Large intestine (tissue), 3 donors: Measurements from ENCODE around the gene LMTK2. TPM values are rescaled to one million over a fixed set of nuclear protein-coding genes. Genes with fewer than 3 reads are reported as not detected.

Experiments used
- DNase-seq, 2 donors: peaks; one replicate each; pipeline versions ENCODE4 v3.0.0 to v3.0.0-alpha.2; 2013
- H3K27ac ChIP-seq: one replicate; pipeline ENCODE4 v1.5.1; 2013; ENCODE audit warnings: low read length
- H3K27me3 ChIP-seq: 2 replicates; pipeline ENCODE4 v1.6.1; 2013; ENCODE audit warnings: low read length; ENCODE audit not compliant: control insufficient read depth, insufficient read depth
- H3K36me3 ChIP-seq: 2 replicates; pipeline ENCODE4 v1.6.1; 2013; ENCODE audit warnings: low read length; ENCODE audit not compliant: control insufficient read depth, insufficient read depth
- H3K4me1 ChIP-seq: one replicate; pipeline ENCODE4 v1.6.1; 2013; ENCODE audit warnings: low read length; ENCODE audit not compliant: control insufficient read depth, insufficient read depth
- H3K4me3 ChIP-seq: one replicate; pipeline ENCODE4 v1.5.1; 2013; ENCODE audit warnings: low read length
- H3K9me3 ChIP-seq: one replicate; pipeline ENCODE4 v1.6.1; 2013; ENCODE audit warnings: mild to moderate bottlenecking, low read depth, low read length, moderate library complexity; ENCODE audit not compliant: control insufficient read depth
- WGBS: methylation state at CpG from one replicate; pipeline ENCODE4 v1.1.5; 2013; ENCODE audit warnings: low lambda C conversion rate; ENCODE audit not compliant: insufficient coverage; 5-methylcytosine and 5-hydroxymethylcytosine counted together
- polyA plus RNA-seq: library from polyadenylated mRNA; unstranded; fragments of 120-200 nt; gene quantifications from one replicate; pipeline ENCODE4 v1.2.1, GENCODE V29; 2013

LMTK2 gene
- polyA plus RNA-seq, 1 donor: 19.4 TPM

DNA sequence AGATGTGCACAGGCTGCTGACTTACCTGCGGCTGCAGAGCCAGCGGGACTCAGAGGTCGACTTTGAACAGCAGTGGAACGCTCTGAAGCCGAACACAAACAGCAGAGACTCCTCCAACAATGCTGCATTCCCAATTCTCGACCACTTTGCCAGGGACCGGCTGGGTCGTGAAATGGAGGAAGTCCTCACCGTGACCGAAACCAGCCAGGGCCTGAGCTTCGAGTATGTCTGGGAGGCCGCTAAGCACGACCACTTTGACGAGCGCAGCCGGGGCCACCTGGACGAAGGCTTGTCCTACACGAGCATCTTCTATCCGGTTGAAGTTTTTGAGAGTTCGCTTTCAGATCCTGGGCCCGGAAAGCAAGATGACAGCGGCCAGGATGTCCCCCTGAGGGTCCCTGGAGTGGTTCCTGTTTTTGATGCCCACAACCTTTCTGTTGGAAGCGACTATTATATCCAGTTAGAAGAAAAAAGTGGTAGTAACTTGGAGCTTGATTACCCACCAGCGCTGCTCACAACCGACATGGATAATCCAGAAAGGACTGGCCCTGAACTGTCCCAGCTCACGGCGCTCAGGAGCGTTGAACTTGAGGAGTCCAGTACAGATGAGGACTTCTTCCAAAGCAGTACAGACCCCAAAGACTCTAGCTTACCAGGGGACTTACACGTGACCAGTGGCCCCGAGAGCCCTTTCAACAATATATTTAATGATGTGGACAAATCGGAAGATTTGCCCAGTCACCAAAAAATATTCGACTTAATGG is 85.2 kb downstream of the LMTK2 start:
- Histone ChIP-seq H3K36me3 (peaks cover 77% of the 10 kb centered on the region), H3K4me3 (no peak overlapping the region), H3K27me3 (no peaks in the 10 kb centered on the region), H3K9me3 (no peaks in the 10 kb centered on the region), H3K4me1 (no peaks in the 10 kb centered on the region), H3K27ac (no peak overlapping the region)
- no peak for DNase-seq
- no CpG with 5 or more reads among the region's 32 CpGs for WGBS

DNA sequence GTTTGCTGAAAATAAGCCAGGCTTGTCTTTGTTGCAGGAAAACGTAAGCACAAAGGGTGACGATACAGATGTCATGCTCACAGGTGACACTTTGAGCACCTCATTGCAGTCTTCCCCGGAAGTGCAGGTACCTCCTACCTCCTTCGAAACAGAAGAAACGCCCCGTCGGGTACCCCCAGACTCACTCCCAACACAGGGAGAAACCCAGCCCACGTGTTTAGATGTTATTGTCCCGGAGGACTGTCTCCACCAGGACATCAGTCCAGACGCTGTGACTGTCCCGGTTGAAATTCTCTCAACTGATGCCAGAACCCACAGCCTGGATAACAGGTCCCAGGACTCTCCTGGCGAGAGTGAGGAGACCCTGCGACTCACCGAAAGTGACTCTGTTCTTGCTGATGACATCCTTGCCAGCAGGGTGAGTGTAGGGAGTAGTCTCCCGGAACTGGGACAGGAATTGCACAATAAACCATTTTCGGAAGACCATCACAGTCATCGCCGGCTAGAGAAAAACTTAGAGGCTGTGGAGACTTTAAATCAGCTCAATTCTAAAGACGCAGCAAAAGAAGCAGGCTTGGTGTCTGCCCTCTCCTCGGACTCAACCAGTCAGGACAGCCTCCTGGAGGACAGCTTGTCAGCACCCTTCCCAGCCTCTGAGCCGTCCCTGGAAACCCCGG is 86.3 kb downstream of the LMTK2 start:
- Histone ChIP-seq H3K36me3 (peaks cover 72% of the 10 kb centered on the region), H3K4me1 (no peaks in the 10 kb centered on the region), H3K27me3 (no peaks in the 10 kb centered on the region), H3K9me3 (no peaks in the 10 kb centered on the region), H3K4me3 (no peak overlapping the region), H3K27ac (no peak overlapping the region)
- WGBS: 100% methylated on average over 2 of the region's 22 CpGs
- no peak for DNase-seq

GRCh38 chr7:98193474-98194180 is 87.0 kb downstream of the LMTK2 start:
- no peak for DNase-seq
- Histone ChIP-seq H3K4me1 (no peaks in the 10 kb centered on the region), H3K9me3 (no peaks in the 10 kb centered on the region), H3K36me3 (peaks cover 65% of the 10 kb centered on the region), H3K27ac (no peak overlapping the region), H3K4me3 (no peak overlapping the region), H3K27me3 (no peaks in the 10 kb centered on the region)
- 80% methylated on average over 1 of the region's 37 CpGs for WGBS

GRCh38 chr7:98194186-98194585 is 87.5 kb downstream of the LMTK2 start:
- no peaks in the 10 kb centered on the region for H3K27me3 ChIP-seq
- WGBS: 100% methylated on average over 1 of the region's 28 CpGs
- DNase-seq: no peak
- peaks cover 60% of the 10 kb centered on the region for H3K36me3 ChIP-seq
- H3K9me3 ChIP-seq: no peaks in the 10 kb centered on the region
- no peaks in the 10 kb centered on the region for H3K4me1 ChIP-seq
- no peak overlapping the region for H3K27ac ChIP-seq
- no peak overlapping the region for H3K4me3 ChIP-seq

DNA sequence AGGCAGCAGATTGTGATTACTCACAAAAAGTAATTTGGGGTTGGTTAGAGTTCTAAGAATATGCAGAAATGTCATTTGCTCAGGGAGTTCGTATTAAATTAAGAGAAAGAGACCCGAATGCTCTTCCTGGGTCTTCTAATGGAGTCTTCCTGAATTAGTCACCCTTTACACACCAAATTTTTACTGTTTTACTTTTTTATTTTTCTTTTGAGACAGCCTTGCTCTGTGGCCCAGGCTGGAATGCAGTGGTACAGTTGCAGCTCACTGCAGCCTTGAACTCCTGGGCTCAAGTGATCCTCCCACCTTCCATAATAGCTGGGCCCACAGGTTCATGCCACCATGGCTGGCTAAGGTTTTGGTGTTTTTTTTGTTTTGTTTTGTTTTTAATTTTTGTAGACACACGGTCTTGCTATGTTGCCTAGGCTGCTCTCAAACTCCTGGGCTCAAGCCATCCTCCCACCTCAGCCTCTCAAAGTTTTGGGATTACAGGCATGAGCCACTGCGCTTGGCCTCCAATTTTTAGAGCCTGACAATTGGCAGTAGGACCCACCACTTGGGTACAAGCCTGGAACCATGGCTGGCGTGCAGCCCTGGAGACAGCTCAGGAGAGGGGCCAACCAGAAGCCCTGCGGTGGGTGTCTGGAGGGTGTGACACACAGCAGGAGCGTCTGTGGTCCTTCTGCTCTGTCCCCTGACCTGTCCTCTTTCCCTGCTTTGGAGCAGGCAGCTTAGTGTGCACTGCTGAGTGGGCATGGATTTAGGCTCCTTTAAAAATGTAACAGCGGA is 88.2 kb downstream of the LMTK2 start:
- Histone ChIP-seq H3K27ac (no peak overlapping the region), H3K4me3 (no peak overlapping the region), H3K4me1 (no peaks in the 10 kb centered on the region), H3K36me3 (peaks cover 54% of the 10 kb centered on the region), H3K27me3 (no peaks in the 10 kb centered on the region), H3K9me3 (no peaks in the 10 kb centered on the region)
- no peak for DNase-seq
- 100% methylated on average over 2 of the region's 8 CpGs for WGBS

- Histone ChIP-seq H3K27me3 (no peaks in the 10 kb centered on the region), H3K4me1 (no peaks in the 10 kb centered on the region), H3K36me3 (peaks cover 49% of the 10 kb centered on the region), H3K9me3 (no peaks in the 10 kb centered on the region), H3K4me3 (no peak overlapping the region), H3K27ac (no peak overlapping the region)
- 83% methylated on average over 2 of the region's 16 CpGs for WGBS
- no peak for DNase-seq
These were observed 90.3 kb downstream of the LMTK2 start for GRCh38 chr7:98196706-98197605.

DNA sequence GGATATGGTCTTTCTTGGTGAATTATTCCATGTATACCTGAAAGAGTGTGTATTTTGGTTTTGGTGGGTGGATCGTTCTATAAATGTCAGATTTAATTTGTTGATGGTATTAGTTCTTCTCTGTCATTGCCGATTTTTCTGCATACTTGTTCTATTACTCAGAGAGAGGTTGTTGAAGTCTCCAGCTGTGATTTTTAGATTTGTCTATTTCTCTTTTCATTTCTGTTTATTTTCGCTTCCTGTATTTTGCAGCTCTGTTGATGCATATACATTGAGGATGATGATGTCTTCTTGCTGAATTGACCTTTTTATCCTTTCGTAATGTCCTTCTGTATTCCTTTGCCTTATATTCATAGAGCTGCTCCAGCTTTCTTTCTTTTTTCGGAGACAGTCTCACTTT is 92.5 kb downstream of the LMTK2 start:
- WGBS: 97% methylated on average over 3 of the region's 5 CpGs
- no peaks in the 10 kb centered on the region for H3K27me3 ChIP-seq
- H3K36me3 ChIP-seq: peaks cover 39% of the 10 kb centered on the region
- peaks cover 1% of the 10 kb centered on the region for H3K4me1 ChIP-seq
- H3K9me3 ChIP-seq: no peaks in the 10 kb centered on the region
- H3K4me3 ChIP-seq: no peak overlapping the region
- no peak for DNase-seq
- H3K27ac ChIP-seq: no peak overlapping the region

DNA sequence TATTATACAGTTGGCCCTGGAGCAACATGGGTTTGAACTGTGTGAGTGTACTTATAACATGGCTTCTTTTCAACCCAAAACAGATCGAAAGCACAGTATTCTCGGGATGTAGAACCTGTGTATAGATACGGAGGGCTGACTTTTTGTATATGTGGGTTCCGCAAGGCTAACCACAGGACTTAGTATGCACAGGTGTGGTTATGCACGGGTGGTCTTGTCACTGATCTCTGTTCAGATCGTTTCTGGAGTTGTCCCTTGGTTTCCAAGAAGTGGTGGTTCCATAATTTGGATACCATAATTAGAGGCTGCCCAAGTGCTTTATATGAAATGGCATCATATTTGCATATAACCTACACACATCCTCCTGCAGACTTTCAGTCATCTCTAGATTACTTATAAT is 93.7 kb downstream of the LMTK2 start:
- H3K36me3 ChIP-seq: peaks cover 34% of the 10 kb centered on the region

GRCh38 chr7:98202367-98203195 is 95.9 kb downstream of the LMTK2 start:
- Histone ChIP-seq H3K4me3 (no peak overlapping the region), H3K9me3 (peaks cover 6% of the 10 kb centered on the region), H3K27ac (no peak overlapping the region), H3K4me1 (peaks cover 6% of the 10 kb centered on the region), H3K36me3 (peaks cover 38% of the 10 kb centered on the region), H3K27me3 (no peaks in the 10 kb centered on the region)
- DNase-seq: no peak
- 97% methylated on average over 6 of the region's 15 CpGs for WGBS

More for the DNA sequence above, 93.7 kb downstream of the LMTK2 start:
- Histone ChIP-seq H3K27me3 (no peaks in the 10 kb centered on the region), H3K4me1 (peaks cover 6% of the 10 kb centered on the region), H3K9me3 (peaks cover 2% of the 10 kb centered on the region), H3K4me3 (no peak overlapping the region), H3K27ac (no peak overlapping the region)
- DNase-seq: no peak
- no CpG with 5 or more reads among the region's 6 CpGs for WGBS
